Umbilical cord (tissue), 2 donors: ENCODE measurements around the gene ITPK1. TPM values are rescaled to one million over a fixed set of nuclear protein-coding genes. Genes with fewer than 3 reads are reported as not detected.
"Not testable (repeated sequence)": the region's sequence is repeated elsewhere in the genome, so short reads cannot be mapped to it uniquely, and the experiment has no call there.

Source experiments
- DNase-seq: peaks from one replicate; pipeline ENCODE4 v3.0.0-alpha.2; 2015; ENCODE audit warnings: low spot score
- total RNA-seq: library from RNA; depleted of rRNA; stranded (reverse); fragments of >200 nt; gene quantifications from one replicate; pipeline ENCODE4 v1.2.3, GENCODE V29; 2014; ENCODE audit warnings: low replicate concordance; ENCODE audit not compliant: insufficient read depth

ITPK1 gene
- total RNA-seq, result 14.7 TPM

DNA sequence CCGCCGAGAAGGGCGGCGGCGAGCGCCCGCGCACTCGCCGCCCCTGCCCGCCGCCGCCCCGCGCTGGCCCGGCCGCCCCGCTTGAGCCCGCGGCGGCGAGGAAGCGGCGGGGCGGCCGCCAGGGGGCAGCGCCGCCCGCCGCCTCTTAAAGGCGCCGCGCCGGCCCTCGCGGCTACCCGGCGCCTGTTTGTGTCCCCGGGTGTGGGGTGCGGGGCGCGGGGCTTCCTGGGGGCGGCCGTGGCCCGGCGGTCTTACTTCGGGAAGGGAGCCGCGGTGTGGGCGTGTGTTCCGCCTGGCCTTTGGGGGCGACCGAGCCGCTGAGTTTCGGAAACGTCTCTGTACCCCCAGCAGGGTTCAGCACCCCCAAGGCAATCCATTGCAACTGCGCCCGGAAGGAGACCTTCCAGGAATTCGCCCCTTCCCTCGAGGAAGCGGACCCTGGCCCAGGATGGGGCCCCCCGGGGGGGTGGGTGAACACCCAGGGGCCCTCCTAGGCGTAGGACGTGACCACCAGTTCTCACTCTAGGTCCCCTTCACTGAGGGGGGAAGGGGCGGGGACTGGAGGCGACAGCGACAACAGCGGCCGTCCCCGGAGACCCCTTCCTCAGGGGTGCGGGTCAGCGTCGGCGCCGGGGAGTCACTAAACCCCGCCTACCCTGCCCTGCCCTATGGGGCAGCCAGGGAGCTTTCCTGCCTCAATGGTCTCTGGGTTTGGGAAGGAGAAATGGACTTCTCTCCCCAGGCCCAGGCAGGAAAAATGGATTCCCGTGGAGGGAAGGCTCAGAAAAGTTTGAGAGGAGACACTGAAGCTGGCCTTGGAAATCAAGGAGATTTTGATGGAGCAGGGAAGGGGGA is at the start of gene ITPK1:
ITPK1 (minus strand) TSS at position 105 of the 855 bp plus-strand sequence. CDS start 762 bp downstream, outside the sequence.
- peak; percentile 65 for DNase-seq

DNA sequence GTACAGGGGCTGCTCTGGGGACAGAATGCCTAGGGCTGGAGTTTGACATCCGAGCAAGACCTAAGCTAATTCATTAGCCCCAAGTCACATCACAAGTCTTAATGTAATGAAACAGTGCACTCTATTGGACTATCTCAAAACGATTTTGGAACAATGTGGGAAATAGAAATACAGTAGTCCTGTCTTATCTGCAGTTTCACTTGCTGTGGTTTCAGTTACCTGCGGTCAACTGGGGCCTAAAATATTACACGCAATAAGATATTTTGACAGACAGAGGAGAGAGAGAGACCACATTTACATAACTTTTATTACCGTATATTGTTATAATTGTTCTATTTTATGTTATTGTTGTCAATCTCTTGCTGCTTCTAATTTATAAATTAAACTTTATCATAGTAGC is 47.8 kb upstream of the ITPK1 start:
- no peak for DNase-seq

DNA sequence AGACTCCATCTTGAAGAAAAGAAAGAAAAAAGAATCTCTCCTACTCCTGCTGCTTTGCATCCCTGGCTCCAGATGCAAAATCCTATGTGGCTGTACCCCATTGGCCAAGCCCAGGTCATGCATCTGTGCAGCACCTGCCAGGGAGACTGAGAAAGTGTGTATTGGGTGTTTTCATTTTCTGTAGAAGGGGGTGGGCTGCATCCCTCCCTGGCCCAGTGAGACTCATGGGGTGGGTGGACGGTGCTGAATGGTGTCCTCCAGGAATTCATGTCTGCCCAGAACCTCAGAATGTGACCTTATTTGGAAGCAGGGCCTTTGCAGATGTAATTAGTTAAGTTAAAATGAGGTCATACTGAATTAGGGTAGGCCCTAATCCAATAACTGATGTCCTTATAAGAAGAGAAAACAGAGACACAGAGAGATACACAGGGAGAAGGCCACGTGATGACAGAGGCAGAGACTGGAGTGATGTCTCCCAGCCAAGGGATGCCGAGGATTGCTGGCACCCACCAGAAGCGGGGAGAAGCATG is 45.8 kb upstream of the ITPK1 start:
- no peak for DNase-seq

GRCh38 chr14:93160353-93160801 is 44.7 kb upstream of the ITPK1 start:
- DNase-seq, result no peak

GRCh38 chr14:93159625-93160352 is 44.1 kb upstream of the ITPK1 start:
- DNase-seq, result not testable (repeated sequence)

DNA sequence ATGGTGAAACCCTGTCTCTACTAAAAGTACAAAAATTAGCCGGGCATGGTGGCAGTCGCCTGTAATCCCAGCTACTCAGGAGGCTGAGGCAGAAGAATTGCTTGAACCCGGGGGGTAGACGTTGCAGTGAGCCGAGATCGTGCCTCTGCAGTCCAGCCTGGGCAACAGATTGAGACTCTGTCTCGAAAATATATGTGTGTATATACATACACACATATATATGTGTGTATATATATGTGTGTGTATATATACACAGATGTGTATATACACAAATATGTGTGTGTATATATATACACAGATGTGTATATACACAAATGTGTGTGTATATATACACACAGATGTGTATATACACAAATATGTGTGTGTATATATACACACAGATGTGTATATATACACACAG is 42.6 kb upstream of the ITPK1 start:
- DNase-seq, result not testable (repeated sequence)

DNA sequence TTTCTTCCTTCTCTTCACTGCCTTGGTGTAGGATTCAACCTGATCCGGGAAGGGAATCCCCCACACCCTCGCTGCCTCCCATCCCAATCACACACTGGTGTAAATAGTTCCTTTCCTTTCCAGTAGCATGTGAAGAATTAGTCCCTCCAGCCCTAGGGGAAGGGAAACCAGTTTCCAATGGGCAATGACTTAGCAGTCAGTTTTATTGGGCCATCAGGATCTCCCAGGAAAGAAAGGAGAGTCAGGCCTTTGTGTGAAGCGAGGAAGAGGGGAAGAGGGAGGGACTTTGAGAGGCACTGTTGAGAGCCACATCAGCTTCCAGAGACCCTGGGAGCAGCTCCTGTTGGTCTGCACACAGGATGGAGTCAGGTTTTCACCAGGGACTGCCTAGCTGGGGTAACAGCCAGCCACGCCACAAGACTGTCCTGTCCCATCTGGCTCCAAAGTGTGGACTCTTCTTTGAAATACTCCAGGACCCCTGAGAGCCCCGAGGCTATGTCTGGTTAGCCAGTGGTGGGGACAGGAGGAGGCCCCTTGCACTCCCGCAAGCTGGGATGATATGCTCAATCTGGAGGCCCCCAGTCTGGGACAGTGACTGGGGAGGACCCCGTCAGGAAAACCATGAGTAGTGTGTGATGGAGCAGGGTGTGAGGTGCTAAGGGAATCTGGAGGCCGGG is 41.1 kb upstream of the ITPK1 start:
- no peak for DNase-seq

GRCh38 chr14:93155667-93156066 is 39.9 kb upstream of the ITPK1 start:
- no peak for DNase-seq

- no peak for DNase-seq
These were observed 37.4 kb upstream of the ITPK1 start for GRCh38 chr14:93153121-93153520.

DNA sequence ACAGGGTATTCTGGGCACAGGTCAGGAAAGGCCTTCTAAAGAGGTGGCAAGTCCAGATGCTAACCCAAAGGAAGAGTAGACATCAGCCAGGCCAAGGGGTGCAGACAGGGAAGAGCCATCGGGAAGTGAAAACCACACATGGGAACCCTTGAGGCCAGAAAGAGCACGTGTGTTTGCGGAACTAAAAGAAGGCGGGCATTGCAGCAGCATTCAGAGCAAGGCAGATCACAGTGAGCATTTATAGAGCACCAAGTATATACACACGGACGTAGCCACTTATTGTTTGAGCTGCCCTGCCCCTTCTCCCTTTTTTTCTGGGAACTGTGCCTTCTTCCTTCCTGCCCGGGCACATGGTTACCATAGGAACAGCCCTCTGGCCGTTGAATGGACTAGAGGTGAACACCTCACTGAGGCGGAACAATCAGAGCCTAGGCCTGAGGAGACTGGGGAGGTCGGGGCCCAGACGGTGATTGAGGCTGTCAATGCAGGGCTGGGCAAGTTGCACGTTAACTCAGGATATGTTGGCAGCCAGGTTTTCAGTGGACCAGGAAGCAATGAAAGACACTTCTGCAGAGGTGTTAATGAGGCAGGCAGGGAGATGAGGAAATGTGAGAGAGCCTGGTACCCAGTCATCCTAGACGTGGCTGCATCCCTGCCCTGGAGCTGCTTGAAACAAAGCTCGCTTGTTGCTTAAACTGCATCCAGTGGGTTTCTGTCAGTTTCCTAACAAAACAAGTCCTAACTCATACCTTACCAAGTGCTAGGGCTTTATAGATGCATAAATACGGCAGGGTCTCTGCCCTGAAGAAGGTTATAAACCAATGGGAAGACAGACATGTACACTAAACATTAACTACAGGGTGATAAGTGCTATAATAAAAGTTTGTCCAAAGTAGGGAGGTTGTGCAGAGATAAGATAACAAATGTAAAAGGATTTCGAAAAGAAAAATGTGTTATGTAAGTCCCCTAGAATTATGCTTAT is 34.8 kb upstream of the ITPK1 start:
- DNase-seq, result no peak

DNA sequence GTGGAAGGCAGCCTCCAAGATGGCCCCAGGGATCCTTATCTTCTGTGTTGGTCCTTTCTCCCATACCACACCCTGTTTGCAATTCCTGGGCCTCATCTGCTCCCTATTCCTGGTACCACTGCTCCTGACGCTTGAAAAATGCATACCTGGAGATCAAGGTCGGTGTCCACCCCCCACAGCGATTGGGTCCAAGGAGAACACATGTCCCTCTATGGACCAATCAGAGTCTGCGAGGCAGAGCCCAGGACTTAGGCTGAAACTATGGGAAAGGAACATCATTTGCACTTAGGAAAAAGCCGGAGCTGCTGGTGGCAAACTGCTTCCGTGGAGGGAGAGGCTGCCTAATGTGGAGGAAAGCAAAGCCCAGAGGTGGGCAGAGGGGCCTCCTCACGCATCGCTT is 33.3 kb upstream of the ITPK1 start:
- DNase-seq, result no peak

DNA sequence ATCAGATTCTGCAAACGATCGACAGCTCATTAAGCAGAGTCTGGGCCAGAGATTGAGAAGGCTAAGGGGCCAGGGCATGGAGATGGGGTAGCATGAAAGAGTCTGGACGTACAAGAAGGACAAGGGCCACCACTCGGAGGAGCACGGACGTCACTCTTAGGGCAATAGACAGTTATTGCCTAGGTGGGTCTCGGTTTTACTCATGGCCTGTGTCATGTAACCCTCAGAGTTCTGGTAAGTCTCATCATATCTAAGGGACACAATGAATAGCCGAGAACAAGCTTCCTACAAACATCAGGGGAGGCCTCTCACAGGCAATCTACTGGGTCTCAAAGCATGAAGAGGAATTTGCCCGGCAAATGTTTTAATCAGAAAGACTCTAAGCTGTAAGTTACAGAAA is 30.4 kb upstream of the ITPK1 start:
- DNase-seq, result no peak

DNA sequence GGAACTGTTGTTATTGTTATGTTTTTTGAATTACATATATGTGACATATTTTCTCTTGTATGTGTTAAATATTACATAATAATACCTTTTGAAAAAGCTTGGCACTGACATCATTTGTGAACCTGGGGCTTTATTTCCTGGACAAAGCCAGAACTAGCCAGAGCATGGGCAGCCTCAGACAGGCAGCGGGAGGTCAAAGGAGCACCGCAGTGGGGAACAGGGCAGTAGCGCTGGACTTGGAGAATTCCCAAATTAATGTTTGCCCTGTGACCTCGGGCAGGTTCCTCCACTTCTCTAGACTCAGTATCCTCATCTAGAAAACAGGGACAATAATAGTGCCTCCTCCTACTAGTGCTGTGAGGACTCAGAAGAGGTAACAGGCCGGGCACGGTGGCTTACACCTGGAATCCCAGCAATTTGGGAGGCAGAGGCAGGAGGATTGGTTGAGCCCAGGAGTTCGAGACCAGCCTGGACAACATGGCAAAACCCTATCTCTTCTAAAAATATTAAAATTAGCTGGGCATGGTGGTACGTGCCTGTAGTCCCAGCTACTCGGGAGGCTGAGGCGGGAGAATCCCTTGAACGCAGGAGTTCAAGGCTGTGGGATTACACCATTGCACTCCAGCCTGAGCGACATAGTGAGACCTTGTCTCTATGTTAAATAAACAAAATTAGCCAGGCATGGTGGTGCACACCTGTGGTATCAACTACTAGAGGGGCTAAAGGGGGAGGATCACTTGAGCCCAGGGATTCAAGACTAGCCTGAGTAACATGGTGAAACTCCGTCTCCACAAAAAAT is 27.3 kb upstream of the ITPK1 start:
- DNase-seq, result no peak

DNA sequence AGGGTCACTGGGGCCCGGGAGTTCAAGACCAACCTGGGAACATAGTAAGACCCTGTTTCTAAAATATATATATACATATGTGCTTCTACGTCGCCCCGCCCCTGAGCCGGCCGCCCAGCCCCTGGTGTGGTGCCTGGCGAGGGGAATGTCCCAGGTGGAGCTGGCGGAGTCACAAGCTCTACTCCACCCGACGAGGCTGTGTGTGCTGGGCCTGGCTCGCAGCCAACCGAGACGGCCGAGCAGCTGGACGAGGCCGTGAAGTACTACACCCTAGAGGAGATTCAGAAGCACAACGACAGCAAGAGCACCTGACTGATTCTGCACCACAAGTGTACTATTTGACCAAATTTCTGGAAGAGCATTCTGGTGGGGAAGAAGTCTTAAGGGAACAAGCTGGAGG is 22.1 kb upstream of the ITPK1 start:
- peak; percentile 8 for DNase-seq

GRCh38 chr14:93136508-93136907 is 20.8 kb upstream of the ITPK1 start:
- not testable (repeated sequence) for DNase-seq

GRCh38 chr14:93136009-93136408 is 20.3 kb upstream of the ITPK1 start:
- no peak for DNase-seq

GRCh38 chr14:93135399-93135798 is 19.7 kb upstream of the ITPK1 start:
- no peak for DNase-seq

DNA sequence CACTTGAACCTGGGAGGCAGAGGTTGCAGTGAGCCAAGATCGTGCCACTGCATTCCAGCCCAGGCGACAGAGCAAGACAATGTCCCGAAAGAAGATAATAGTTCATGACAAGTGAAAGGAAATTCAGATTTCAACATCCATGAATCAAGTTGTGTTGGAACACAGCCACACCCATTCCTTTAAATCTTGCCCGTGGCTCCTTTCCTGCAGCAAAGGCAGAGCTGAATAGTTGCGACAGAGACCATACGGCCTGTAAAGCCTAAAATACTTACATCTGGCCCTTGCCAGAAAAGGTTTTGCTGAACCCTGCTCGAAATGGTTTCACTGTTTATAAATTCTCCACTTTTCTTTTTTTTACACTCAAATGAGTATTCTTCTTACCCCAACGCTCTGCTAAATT is 17.7 kb upstream of the ITPK1 start:
- peak; percentile 87 for DNase-seq

GRCh38 chr14:93132472-93133065 is 16.8 kb upstream of the ITPK1 start:
- no peak for DNase-seq
